ENCODE results near the gene HOXA6.
A peak's percentile ranks its signal among the peaks of the same experiment; 100 is the strongest.

DNA sequence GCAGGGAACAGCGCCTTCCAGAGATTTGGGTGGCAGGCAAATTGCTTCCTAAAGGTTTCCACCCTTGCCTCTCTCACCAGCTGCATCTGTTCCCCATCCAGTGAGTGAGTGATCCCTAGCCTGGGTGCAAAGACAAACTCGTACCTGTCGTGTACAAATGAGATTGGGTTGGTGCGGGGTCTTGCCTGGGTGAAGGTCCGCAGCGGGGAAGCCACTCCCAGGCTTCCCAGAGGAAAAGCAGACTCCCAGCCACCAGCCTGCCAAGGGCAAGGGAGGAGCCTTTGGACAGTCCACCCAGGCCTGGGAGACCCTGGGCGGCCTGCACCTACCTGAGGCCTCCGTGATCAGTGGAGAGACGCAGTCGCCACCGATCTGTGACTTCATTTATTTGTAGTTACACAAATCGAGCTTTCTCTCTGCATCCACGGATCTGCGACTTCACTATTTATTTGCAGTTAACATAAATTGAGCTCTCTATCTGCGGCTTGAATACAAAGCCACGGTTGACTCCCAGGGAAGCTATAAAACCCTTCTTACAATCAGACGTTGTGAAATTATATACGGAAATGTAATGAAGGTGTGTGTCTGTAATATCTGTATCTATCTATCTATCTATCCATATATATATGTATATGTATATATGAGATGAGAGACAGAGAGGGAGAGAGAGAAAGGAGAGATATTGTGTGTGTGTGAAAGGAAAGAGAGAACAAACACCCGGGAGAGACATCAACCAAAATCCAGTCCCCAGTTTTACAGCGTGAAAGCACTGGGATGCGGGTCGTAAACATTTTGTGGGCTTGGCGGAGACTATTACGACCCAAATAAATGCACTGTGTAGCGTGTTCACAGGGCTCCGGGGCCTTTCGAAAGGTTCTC is 11.9 kb upstream of the HOXA6 start:
- no peak for TF ChIP-seq CTCF (conservative IDR thresholded peaks at IDR 0.05; ENCODE audit: low read depth in 2 of 2)
- peak; percentile 97 for TF ChIP-seq EZH2 (IDR thresholded peaks at IDR 0.05; ENCODE audit: low read depth, unreplicated experiment)
- TF ChIP-seq, protein P1, sequence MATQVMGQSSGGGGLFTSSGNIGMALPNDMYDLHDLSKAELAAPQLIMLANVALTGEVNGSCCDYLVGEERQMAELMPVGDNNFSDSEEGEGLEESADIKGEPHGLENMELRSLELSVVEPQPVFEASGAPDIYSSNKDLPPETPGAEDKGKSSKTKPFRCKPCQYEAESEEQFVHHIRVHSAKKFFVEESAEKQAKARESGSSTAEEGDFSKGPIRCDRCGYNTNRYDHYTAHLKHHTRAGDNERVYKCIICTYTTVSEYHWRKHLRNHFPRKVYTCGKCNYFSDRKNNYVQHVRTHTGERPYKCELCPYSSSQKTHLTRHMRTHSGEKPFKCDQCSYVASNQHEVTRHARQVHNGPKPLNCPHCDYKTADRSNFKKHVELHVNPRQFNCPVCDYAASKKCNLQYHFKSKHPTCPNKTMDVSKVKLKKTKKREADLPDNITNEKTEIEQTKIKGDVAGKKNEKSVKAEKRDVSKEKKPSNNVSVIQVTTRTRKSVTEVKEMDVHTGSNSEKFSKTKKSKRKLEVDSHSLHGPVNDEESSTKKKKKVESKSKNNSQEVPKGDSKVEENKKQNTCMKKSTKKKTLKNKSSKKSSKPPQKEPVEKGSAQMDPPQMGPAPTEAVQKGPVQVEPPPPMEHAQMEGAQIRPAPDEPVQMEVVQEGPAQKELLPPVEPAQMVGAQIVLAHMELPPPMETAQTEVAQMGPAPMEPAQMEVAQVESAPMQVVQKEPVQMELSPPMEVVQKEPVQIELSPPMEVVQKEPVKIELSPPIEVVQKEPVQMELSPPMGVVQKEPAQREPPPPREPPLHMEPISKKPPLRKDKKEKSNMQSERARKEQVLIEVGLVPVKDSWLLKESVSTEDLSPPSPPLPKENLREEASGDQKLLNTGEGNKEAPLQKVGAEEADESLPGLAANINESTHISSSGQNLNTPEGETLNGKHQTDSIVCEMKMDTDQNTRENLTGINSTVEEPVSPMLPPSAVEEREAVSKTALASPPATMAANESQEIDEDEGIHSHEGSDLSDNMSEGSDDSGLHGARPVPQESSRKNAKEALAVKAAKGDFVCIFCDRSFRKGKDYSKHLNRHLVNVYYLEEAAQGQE (IDR thresholded peaks at IDR 0.05; ENCODE audit: unreplicated experiment), result no peak
- no peak for TF ChIP-seq JUNB (IDR thresholded peaks at IDR 0.05; ENCODE audit: unreplicated experiment)

Measured in GM23338 (cell line).